ENCODE data around the gene IL1RAP. TPM values are rescaled to one million over a fixed set of nuclear protein-coding genes. Genes with fewer than 3 reads are reported as not detected.

Gene IL1RAP
- total RNA-seq, 4 donors from 2014 or later: 30.7 to 44.5 (median 32.1) TPM

- intact Hi-C loops (cut with DNase I): no loop called here
- DNase-seq: no peak
- peaks cover 0 to 34% (median 0%) of the 10 kb centered on the region in 3 donors for H3K4me1 ChIP-seq
- peak overlapping the region in 2 of 4 donors; percentile 62 to 67 for H3K27ac ChIP-seq
- no peaks in the 10 kb centered on the region for H3K27me3 ChIP-seq
- no peak for TF ChIP-seq POLR2A (IDR thresholded peaks at IDR 0.05)
- TF ChIP-seq CTCF (IDR thresholded peaks at IDR 0.05): no peak
- no peak overlapping the region for H3K4me3 ChIP-seq
- WGBS, 2 donors: 67 to 72% methylated on average over 2 of the region's 2 CpGs
- H3K36me3 ChIP-seq: peaks cover 0 to 16% (median 0%) of the 10 kb centered on the region in 3 donors
- H3K9me3 ChIP-seq: no peaks in the 10 kb centered on the region
These were observed 44.9 kb downstream of the IL1RAP start for GRCh38 chr3:190558796-190559195.

GRCh38 chr3:190560013-190560895 is 46.4 kb downstream of the IL1RAP start:
- no peaks in the 10 kb centered on the region for H3K9me3 ChIP-seq
- DNase-seq: no peak
- peaks cover 0 to 34% (median 0%) of the 10 kb centered on the region in 3 donors for H3K4me1 ChIP-seq
- peaks cover 0 to 24% (median 0%) of the 10 kb centered on the region in 3 donors for H3K36me3 ChIP-seq
- no peaks in the 10 kb centered on the region for H3K27me3 ChIP-seq
- no peak overlapping the region for H3K4me3 ChIP-seq
- intact Hi-C loops (cut with DNase I): no loop called here
- TF ChIP-seq CTCF (IDR thresholded peaks at IDR 0.05): no peak
- TF ChIP-seq POLR2A (IDR thresholded peaks at IDR 0.05): no peak
- H3K27ac ChIP-seq: peak overlapping the region in 3 of 4 donors; percentile 2 to 67 (median 62)
- 86 to 91% methylated on average over 11 of the region's 11 CpGs for WGBS, 2 donors

GRCh38 chr3:190562866-190563510 is 49.1 kb downstream of the IL1RAP start:
- no peak for TF ChIP-seq POLR2A (IDR thresholded peaks at IDR 0.05)
- TF ChIP-seq CTCF (IDR thresholded peaks at IDR 0.05): no peak
- DNase-seq: no peak
- Histone ChIP-seq H3K27ac (no peak overlapping the region), H3K4me3 (no peak overlapping the region), H3K9me3 (no peaks in the 10 kb centered on the region), H3K27me3 (no peaks in the 10 kb centered on the region), H3K36me3 (peaks cover 0 to 12% (median 0%) of the 10 kb centered on the region in 3 donors), H3K4me1 (peaks cover 0 to 43% (median 0%) of the 10 kb centered on the region in 3 donors)
- WGBS, 2 donors: 70 to 84% methylated on average over 3 of the region's 3 CpGs
- intact Hi-C loops (cut with DNase I): no loop called here

- TF ChIP-seq POLR2A (IDR thresholded peaks at IDR 0.05): no peak
- no peak for TF ChIP-seq CTCF (IDR thresholded peaks at IDR 0.05)
- no peak for DNase-seq
- Histone ChIP-seq H3K4me3 (no peak overlapping the region), H3K9me3 (no peaks in the 10 kb centered on the region), H3K36me3 (peaks cover 0 to 12% (median 0%) of the 10 kb centered on the region in 3 donors), H3K27ac (no peak overlapping the region), H3K4me1 (peaks cover 0 to 31% (median 0%) of the 10 kb centered on the region in 3 donors), H3K27me3 (no peaks in the 10 kb centered on the region)
- WGBS, 2 donors: 96 to 100% methylated on average over 2 of the region's 2 CpGs
- intact Hi-C loops (cut with DNase I): no loop called here
These were observed 50.3 kb downstream of the IL1RAP start for GRCh38 chr3:190564175-190564574.
